Measurements from ENCODE around the gene TEK.

TEK gene

GRCh38 chr9:27125030-27125429 lies 16.0 kb downstream of the TEK start:
- no peak for DNase-seq

DNA sequence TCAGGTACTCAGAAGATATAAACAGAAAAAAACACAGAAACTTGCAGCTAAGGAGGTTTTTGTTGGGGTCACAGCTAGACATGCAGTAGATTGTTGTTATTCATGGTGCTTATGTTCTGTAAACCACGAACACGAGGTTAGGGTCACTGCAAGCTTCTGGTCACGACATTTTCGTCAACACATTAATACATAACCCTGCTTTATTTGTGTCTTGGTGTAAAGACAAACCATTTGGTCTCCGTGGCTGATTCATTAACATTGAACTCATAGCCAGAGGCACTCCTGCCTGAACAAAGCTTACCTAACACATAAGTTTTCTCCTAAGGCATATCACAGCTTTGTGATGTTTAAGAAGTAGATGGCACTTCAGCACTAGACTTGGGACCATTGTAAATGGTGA lies 16.9 kb downstream of the TEK start:
- no peak for DNase-seq

- DNase-seq, result no peak
These were observed 17.6 kb downstream of the TEK start for GRCh38 chr9:27126670-27127069.

DNA sequence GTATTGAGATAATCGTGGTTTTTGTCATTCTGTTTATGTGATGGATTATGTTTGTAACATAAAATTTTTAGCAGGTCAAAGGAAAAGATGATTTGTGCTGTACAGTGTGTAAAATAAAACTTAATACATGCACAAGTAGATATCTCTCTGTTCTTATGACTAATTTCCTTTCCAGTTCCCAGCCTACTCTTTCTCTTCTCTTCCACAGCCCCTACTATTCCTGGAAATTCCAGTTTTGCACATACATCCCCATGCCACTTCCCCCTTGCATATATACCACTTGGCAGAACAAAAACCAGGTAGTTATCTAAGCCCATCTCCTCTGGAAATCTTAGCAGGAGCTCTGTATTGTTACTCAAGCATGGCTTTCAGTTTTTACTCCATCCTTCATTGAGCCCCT lies 20.2 kb downstream of the TEK start:
- no peak for DNase-seq

DNA sequence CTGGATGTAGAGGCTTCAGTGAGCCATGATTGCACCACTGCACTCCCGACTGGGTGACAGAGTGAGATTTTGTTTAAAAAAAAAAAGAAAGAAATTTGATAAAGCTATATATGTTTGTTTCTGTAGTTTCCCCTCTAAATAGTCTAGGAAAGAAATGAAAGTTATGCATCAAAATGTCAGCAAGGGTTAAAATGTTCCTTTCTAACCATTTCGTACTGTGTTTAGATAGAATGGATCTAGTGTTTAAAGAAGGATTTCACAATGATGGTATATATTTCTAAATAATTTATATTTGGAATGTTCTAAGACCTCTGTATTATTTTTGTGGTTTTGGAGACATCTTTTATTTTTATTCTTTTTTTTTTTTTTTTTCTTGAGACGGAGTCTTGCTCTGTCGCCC lies 22.7 kb downstream of the TEK start:
- DNase-seq, result no peak

- DNase-seq, result no peak
These were observed 24.8 kb downstream of the TEK start for GRCh38 chr9:27133817-27134216.

DNA sequence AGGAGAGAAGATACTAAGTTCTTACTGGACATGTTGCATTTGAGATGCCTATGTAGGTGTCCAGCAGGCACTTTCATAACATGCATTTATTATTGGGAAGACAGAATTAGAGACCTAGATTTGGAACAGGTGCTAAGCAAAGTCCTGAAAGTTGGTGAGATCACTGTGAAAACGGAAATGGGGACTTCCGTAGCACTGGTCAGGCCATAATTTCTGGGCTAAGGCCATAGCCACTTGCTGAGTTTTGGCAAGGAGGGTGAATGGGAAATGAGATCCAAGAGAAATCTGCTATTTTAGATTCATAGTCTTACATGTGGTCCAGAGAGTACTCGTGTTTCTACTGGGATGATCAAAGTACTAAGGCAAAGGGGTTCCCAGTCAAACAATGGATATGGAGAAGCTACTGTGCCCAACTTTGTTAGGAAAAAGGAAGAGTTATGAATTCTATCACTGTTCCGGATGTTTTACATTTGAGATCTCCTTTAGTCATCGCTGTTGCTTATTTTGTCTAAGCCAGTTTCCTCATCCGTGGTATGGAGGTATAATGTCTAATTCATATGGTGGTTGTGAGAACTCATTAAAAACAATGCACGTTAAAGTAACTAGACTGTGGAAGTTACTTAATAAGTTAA lies 33.4 kb downstream of the TEK start:
- DNase-seq, result no peak

- DNase-seq, result no peak
These were observed 36.1 kb downstream of the TEK start for GRCh38 chr9:27145143-27145542.

- DNase-seq, result no peak
These were observed 40.6 kb downstream of the TEK start for GRCh38 chr9:27149651-27150050.

DNA sequence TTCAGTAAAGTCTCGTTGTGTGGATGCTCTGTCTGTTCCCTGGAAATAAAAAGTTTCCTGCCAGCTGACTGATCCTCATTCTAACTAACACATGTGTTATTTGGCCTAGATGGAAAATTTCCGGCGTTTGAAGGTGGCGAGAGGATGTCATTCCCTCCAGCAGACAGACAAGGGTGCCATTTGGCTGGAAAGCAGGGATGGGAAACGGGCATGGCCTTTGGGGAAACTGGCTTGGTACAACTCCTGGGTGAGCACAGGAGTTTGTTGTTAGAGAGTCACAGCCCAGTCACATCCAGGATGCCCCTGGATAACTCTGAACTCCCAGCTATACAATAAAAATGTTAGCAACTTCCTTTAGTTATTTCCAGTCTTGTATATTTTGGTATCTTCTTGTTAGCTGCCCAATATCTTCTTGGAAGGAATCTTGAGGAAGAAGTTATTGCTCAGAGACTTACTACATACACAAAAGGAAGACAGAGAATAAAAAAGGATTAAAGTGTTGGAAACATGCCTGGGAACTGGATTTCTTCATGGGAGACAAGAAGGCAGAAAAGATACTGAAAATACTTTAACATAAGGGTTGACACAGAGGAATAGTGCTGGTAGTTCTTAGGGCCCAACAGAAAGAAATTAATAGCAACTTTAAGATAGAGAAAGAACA lies 41.9 kb downstream of the TEK start:
- DNase-seq, result no peak

DNA sequence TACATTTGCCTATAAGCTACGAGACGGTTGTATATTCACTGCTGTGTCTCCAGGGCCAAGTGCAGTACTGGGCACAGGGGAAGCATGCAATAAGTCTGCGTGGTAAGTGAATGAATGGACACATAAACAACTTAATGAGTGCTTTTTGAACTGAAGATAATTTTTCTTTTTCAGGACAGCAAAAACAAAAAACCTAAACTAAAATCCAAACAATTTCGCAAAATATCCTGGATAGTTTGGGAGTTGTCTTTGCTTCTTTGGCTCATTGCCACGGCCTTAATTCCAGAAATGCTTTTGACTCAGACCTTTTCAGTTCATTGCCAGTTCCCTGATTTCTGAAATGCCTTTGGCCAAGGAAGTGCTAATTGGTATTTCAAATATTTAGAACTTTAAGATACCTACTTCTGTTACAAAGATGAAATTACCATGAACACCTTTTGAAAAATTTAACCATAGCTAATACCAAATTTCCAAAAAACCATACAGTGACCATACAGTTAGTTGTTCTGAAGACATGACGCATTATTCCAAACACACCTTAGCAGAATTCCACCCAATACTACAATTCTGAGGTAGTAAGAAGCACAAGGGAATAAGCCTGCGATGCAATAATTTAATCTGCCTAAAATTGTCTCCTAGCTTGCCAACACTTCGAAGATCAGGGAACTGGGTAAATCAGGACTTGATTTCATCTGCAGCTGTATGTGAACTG lies 42.8 kb downstream of the TEK start:
- no peak for DNase-seq

DNA sequence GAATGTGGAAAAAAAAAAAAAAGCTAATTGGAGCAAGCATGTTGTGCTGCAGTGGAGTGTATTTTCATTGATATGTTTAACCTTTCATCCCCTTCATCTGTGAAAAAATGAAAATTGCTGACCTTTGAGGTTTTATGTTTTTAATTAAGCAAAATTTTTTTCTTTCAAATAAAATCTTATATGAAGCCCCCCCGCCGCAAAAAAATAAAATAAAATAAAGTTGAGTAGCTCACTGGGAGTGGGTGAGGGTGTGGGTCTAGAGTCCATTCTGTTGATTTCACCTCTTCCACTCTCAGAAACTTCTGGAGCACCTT lies 43.3 kb downstream of the TEK start:
- DNase-seq, result no peak

- no peak for DNase-seq
These were observed 45.9 kb downstream of the TEK start for GRCh38 chr9:27154908-27155307.

DNA sequence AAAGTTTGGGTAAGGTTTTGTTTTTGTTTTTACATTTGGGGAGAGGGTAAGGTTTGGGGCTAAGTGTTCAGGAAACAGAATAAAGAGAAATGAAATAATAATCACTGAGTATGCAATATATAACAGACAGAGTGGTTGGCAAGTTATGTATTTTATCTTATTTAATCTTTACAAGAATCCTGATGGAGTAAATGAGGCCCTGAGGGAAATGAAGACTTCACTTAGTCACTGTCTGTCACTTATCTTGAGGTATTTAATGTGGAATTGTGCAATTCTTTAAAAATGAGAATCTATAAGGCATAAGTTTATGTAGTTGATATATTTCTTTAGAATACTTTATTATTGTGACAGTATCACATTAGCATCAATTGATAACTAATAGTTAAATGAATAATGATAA lies 48.1 kb downstream of the TEK start:
- no peak for DNase-seq

DNA sequence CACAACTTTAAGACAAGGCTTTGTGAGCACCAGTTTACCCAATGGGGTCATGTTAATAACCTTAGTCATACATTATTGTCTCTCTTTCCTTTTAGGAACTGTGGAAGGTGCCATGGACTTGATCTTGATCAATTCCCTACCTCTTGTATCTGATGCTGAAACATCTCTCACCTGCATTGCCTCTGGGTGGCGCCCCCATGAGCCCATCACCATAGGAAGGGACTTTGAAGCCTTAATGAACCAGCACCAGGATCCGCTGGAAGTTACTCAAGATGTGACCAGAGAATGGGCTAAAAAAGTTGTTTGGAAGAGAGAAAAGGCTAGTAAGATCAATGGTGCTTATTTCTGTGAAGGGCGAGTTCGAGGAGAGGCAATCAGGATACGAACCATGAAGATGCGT lies 48.7 kb downstream of the TEK start:
- no peak for DNase-seq

GRCh38 chr9:27160636-27161035 lies 51.6 kb downstream of the TEK start:
- DNase-seq, result no peak

- no peak for DNase-seq
These were observed 53.0 kb downstream of the TEK start for GRCh38 chr9:27162045-27162444.

GRCh38 chr9:27165068-27165467 lies 56.0 kb downstream of the TEK start:
- DNase-seq, result no peak

DNA sequence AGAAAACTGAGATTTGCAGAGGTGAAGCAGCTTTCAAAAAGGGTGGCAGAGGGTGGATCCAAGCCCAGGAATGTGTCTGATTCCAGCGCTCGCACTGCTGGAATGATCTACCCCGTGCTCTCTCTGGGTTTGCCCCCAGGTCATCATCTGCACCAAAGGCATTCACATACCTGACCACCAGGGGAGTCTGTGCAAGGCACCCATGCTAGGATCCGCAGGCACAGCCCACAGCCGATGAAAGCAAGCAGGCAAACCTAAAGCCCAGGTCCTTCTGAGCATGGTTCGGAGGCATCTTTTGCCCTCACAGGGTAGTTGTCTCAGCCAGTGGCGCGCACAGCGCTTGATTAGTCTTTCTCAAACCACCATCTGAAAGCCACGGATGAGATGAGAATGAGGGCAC lies 56.6 kb downstream of the TEK start:
- DNase-seq, result no peak

- DNase-seq, result no peak
These were observed 59.5 kb downstream of the TEK start for GRCh38 chr9:27168496-27168895.

DNA sequence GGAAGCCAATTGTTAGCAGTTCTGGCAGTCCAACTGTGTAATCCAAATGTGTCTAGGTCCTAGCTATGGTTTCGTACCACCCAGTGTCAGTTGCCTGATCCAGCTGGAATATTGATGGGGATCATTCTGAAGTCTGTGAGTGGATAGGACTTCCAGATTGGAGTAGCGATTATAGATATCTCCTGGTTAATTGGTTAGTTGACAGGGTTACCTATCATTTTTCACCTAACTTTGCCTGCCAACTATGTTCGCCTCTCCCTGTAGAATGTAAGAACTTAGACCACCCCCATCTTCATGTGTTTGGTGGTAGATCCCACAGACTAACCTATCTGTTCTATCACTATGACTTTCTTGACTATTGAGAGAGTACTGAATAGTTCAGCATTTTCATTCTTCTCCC lies 59.9 kb downstream of the TEK start:
- DNase-seq, result no peak

DNA sequence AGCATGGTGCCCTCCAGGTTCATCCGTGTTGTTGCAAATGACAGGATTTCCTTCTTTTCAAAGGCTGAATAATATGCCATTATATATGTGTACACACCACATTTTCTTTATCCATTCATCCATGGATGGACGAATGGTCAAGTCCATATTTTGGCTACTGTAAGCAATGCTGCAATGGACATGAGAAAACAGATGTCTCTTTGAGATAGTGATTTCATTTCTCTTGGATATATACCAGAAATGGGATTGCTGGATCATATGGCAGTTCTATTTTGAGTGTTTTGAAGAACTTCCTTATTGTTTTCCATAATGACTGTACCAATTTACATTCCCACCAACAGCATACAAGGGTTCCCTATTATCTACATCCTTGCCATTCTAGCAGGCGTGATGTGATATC lies 67.9 kb downstream of the TEK start:
- no peak for DNase-seq

GRCh38 chr9:27179245-27179865 lies 70.3 kb downstream of the TEK start:
- DNase-seq, result no peak

GRCh38 chr9:27181381-27181780 lies 72.4 kb downstream of the TEK start:
- DNase-seq, result no peak

Measured in NCI-H2227 treated with DMSO at 0.1 percent for 48 hours (cell line).